Ovary (tissue), 9 donors: ENCODE results near the gene OTUB1. TPM values are rescaled to one million over a fixed set of nuclear protein-coding genes. Genes with fewer than 3 reads are reported as not detected.

Experiments
- DNase-seq, 5 donors: peaks; one replicate each; pipeline ENCODE4 v3.0.0-alpha.2; 2019 to 2020
- H3K27ac ChIP-seq, 2 donors: fragments of 200-600 bp; one replicate each; pipeline versions ENCODE4 v1.5.1 to v1.8.0; 2019 to 2022
- H3K27me3 ChIP-seq: fragments of 200-600 bp; one replicate; pipeline ENCODE4 v1.8.0; 2022
- H3K36me3 ChIP-seq: fragments of 200-600 bp; sonication (generic); one replicate; pipeline ENCODE4 v1.5.1; 2019
- H3K4me1 ChIP-seq: one replicate; pipeline ENCODE4 v1.8.1; 2013; ENCODE audit warnings: mild to moderate bottlenecking, moderate library complexity; ENCODE audit not compliant: insufficient read depth
- H3K4me3 ChIP-seq: fragments of 200-600 bp; sonication (generic); one replicate; pipeline ENCODE4 v1.5.1; 2017
- H3K9me3 ChIP-seq, 2 donors: fragments of 200-600 bp in 1 of 2; sonication (generic) in 1 of 2; one replicate each; pipeline versions ENCODE4 v1.5.1 to v1.8.1; 2013 to 2019; ENCODE audit warnings: mild to moderate bottlenecking in 1 of 2, moderate library complexity in 1 of 2
- EP300 ChIP-seq: sonication (generic); formaldehyde crosslinking; IDR thresholded peaks from one replicate; pipeline ENCODE4 v1.6.1; 2017; ENCODE audit warnings: antibody characterized with exemption
- POLR2A ChIP-seq: fragments of 450-650 bp; IDR thresholded peaks from one replicate; pipeline ENCODE4 v1.6.1; 2017; ENCODE audit warnings: antibody characterized with exemption, mild to moderate bottlenecking, moderate library complexity
- WGBS, 3 donors: extraction: QIAGEN DNeasy Blood & Tissue Kit in 1 of 3; methylation state at CpG; one replicate each; pipeline versions ENCODE4 v1.1.5 to v1.1.7; 2013 to 2017; 5-methylcytosine and 5-hydroxymethylcytosine counted together
- intact Hi-C, 4 donors: fragments of 100-400 bp; cut with DNase I; formaldehyde crosslinking; loops; one replicate each; pipeline versions ENCODE4 v1.11.0 to v1.15.1; 2022 to 2023
- polyA plus RNA-seq, 2 donors: library from polyadenylated mRNA; stranded (reverse); fragments of 200-250 nt in 1 of 2; fragments of 350-450 nt in 1 of 2; fragmentation: Illumina TruSeq in 1 of 2; extraction: RNeasy Lipid Tissue Mini Kit (QIAGEN cat#74804) in 1 of 2; gene quantifications; one replicate each; pipeline ENCODE4 v1.2.3, GENCODE V29; 2013 to 2014
- total RNA-seq, 7 donors: library from RNA; depleted of rRNA in 2 of 7; stranded (reverse); fragments of >200 nt in 2 of 7; fragmentation: NEBNext Ultra II Directional in 3 of 7; extraction: Animal tissue kit (Norgen Biotek cat#: 25700) in 3 of 7; gene quantifications; one replicate each; pipeline versions ENCODE4 v1.1.0 to v1.2.4, GENCODE V29; 2016 to 2023
- TF ChIP-seq, protein P1 (sequence below), 3 donors: fragments of 450-650 bp in 2 of 3; fragments of 200-600 bp in 1 of 3; IDR thresholded peaks; one replicate each; pipeline versions ENCODE4 v1.5.1 to v1.8.0; 2016 to 2022; ENCODE audit warnings: antibody characterized with exemption in 3 of 3, mild to moderate bottlenecking in 1 of 3
- donor health status: DM: no; HTN: no; CAD: no; lungs with moderate emphysema.
- donor health status: DM: no; HTN: no; CAD: no.
- donor health status: Bipolar disorder and iron deficiency.
- donor health status: DM: yes; HTN: yes; CAD: no.
- donor health status: DM: no; HTN: no; CAD: no.
- donor health status: DM: yes; HTN: yes; CAD: no.

The OTUB1 gene
- total and polyA plus RNA-seq, 9 donors: 34.7 to 66.7 (median 50.7) TPM

- DNase-seq: no peak
- no peak overlapping the region for H3K4me3 ChIP-seq
- WGBS, 3 donors: 54 to 57% (median 55%) methylated on average over 20 of the region's 20 CpGs
- H3K27me3 ChIP-seq: no peaks in the 10 kb centered on the region
- H3K36me3 ChIP-seq: no peaks in the 10 kb centered on the region
- H3K4me1 ChIP-seq: peaks cover 6% of the 10 kb centered on the region
- no peak overlapping the region for H3K27ac ChIP-seq
- no peaks in the 10 kb centered on the region for H3K9me3 ChIP-seq
- intact Hi-C loops: no loop called here
- no peak for TF ChIP-seq POLR2A
- TF ChIP-seq EP300: no peak
- TF ChIP-seq, protein P1, sequence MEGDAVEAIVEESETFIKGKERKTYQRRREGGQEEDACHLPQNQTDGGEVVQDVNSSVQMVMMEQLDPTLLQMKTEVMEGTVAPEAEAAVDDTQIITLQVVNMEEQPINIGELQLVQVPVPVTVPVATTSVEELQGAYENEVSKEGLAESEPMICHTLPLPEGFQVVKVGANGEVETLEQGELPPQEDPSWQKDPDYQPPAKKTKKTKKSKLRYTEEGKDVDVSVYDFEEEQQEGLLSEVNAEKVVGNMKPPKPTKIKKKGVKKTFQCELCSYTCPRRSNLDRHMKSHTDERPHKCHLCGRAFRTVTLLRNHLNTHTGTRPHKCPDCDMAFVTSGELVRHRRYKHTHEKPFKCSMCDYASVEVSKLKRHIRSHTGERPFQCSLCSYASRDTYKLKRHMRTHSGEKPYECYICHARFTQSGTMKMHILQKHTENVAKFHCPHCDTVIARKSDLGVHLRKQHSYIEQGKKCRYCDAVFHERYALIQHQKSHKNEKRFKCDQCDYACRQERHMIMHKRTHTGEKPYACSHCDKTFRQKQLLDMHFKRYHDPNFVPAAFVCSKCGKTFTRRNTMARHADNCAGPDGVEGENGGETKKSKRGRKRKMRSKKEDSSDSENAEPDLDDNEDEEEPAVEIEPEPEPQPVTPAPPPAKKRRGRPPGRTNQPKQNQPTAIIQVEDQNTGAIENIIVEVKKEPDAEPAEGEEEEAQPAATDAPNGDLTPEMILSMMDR (IDR thresholded peaks at IDR 0.05): no peak
Observed at GRCh38 chr11:64027651-64028397, 41.6 kb downstream of the OTUB1 start.

DNA sequence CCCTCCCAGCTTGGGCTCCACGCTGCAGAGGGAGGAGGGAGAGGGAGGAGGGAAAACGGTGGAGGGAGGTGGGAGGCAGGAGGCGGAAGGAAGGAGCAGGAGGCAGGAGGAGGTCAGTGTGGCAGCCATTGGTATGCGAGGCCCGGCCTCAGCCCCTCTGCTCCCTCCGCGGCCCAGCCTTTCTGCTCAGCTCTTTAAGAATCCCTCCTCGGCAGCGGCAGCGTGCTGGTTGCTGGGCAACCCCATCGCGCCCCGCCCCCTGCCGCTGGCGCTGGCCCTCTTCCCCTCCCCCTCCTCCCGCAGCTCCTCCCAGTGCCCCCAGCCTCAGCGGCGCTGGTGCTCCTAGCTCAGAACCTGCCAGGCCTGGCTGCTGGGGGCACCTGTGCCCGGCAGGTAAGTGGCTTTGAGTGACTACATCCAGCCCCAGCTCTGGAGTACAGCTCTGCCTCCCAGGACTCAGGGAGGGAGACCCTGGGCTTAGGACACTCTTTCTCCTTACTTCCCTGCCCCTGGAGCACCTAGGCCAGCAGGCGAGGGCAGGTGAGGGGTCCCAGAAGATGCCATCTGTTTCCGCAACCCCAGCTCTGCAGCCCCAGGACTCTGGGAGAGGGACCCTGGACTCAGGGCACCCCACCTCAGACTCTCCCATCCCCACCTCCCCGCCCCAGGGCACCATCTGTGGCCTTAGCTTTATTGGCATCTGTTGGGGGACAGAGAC is 42.3 kb downstream of the OTUB1 start:
- peak in 2 of 5 donors; percentile 56 to 57 for DNase-seq
- intact Hi-C loops: no loop called here
- no peaks in the 10 kb centered on the region for H3K36me3 ChIP-seq
- no peaks in the 10 kb centered on the region for H3K9me3 ChIP-seq
- H3K27me3 ChIP-seq: no peaks in the 10 kb centered on the region
- peaks cover 6% of the 10 kb centered on the region for H3K4me1 ChIP-seq
- no peak overlapping the region for H3K27ac ChIP-seq
- H3K4me3 ChIP-seq: no peak overlapping the region
- TF ChIP-seq, protein P1 (IDR thresholded peaks at IDR 0.05): no peak
- TF ChIP-seq EP300 (no peak), POLR2A (no peak)
- WGBS, 3 donors: 16 to 20% (median 19%) methylated on average over 20 to 21 of the region's 22 CpGs

DNA sequence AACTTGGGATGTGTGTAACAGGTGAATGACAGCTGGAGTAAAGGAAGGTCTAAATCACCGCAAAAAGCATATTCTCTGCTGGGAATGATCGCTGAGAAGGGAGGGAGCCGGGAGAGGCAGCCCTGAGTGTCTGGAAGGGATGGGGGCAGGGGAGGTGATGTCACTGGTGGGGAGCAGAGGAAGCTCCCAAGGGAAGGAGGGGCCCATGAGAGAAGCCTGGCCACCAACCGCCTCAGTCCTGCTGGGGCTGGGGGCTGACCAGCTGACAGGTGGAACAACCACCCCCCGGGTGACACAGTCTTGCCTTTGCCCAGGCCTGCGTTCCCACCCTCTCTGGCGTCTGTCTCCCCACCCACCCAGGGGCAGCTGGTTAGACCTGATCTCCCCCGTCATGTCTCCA is 43.5 kb downstream of the OTUB1 start:
- no peak overlapping the region for H3K4me3 ChIP-seq

DNA sequence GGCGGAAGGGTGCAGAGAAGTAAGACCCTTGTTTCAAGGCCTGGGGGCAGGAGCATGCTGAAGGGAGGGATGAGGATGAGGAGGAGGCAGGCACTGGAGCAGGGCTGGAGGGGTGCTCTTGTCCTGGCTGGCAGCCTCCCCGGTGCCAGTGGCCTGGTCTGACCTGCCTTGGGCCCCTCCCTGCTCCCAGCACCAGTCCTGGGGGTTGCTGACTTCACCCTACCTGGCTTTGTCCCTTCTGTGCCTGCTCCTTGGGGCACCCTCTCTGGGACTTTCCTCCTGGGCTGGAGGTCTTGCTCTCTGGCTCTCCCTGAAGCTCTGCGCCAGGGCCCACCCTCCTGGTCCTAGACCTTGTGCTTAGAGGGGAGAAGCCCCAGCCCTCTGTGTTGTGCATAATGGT is 44.8 kb downstream of the OTUB1 start:
- Histone ChIP-seq H3K27ac (no peak overlapping the region), H3K27me3 (no peaks in the 10 kb centered on the region), H3K4me1 (peaks cover 8% of the 10 kb centered on the region), H3K9me3 (no peaks in the 10 kb centered on the region), H3K4me3 (no peak overlapping the region), H3K36me3 (no peaks in the 10 kb centered on the region)
- no peak for DNase-seq
- TF ChIP-seq POLR2A: no peak
- TF ChIP-seq EP300: no peak
- TF ChIP-seq, protein P1 (IDR thresholded peaks at IDR 0.05): no peak
- intact Hi-C loops: no loop called here
- 83 to 89% (median 84%) methylated on average over 3 of the region's 3 CpGs for WGBS, 3 donors

More for the DNA sequence above, 43.5 kb downstream of the OTUB1 start:
- Histone ChIP-seq H3K4me1 (peaks cover 6% of the 10 kb centered on the region), H3K9me3 (no peaks in the 10 kb centered on the region), H3K36me3 (no peaks in the 10 kb centered on the region), H3K27ac (no peak overlapping the region), H3K27me3 (no peaks in the 10 kb centered on the region)
- WGBS, 3 donors: 78 to 82% (median 80%) methylated on average over 8 of the region's 8 CpGs
- no peak for TF ChIP-seq POLR2A
- no peak for TF ChIP-seq EP300
- TF ChIP-seq, protein P1 (IDR thresholded peaks at IDR 0.05): no peak
- intact Hi-C loops: no loop called here
- no peak for DNase-seq
